ENCODE results near the gene BTN2A1. TPM values are rescaled to one million over a fixed set of nuclear protein-coding genes. Genes with fewer than 3 reads are reported as not detected.

Gene BTN2A1
- total RNA-seq, 2 donors from 2014 or later, result 11.5 to 24.1 TPM

GRCh38 chr6:26489996-26490964 is 32.5 kb downstream of the BTN2A1 start:
- no peak for TF ChIP-seq CTCF (IDR thresholded peaks at IDR 0.05)
- no peak for TF ChIP-seq POLR2A (IDR thresholded peaks at IDR 0.05)
- TF ChIP-seq POLR2AphosphoS5 (IDR thresholded peaks at IDR 0.05), result no peak
- DNase-seq (ENCODE audit: low spot score), result no peak
- WGBS, result 81% methylated on average over 8 of the region's 8 CpGs
- intact Hi-C loops (cut with DNase I), result no loop called here
- Histone ChIP-seq H3K27me3 (replicated peaks; ENCODE audit: insufficient read depth) (no peaks in the 10 kb centered on the region), H3K36me3 (no peaks in the 10 kb centered on the region), H3K27ac (no peak overlapping the region), H3K4me3 (no peak overlapping the region), H3K4me1 (replicated peaks) (no peaks in the 10 kb centered on the region), H3K9me3 (no peaks in the 10 kb centered on the region)

GRCh38 chr6:26491604-26492003 is 33.8 kb downstream of the BTN2A1 start:
- WGBS, result 73% methylated on average over 5 of the region's 5 CpGs
- Histone ChIP-seq H3K27ac (no peak overlapping the region), H3K36me3 (no peaks in the 10 kb centered on the region), H3K9me3 (no peaks in the 10 kb centered on the region), H3K4me1 (replicated peaks) (no peaks in the 10 kb centered on the region), H3K27me3 (replicated peaks; ENCODE audit: insufficient read depth) (no peaks in the 10 kb centered on the region), H3K4me3 (no peak overlapping the region)
- DNase-seq (ENCODE audit: low spot score), result no peak
- TF ChIP-seq CTCF (IDR thresholded peaks at IDR 0.05) (no peak), POLR2AphosphoS5 (IDR thresholded peaks at IDR 0.05) (no peak), POLR2A (IDR thresholded peaks at IDR 0.05) (no peak)
- intact Hi-C loops (cut with DNase I), result no loop called here

GRCh38 chr6:26493258-26493657 is 35.5 kb downstream of the BTN2A1 start:
- no peak overlapping the region for H3K27ac ChIP-seq
- DNase-seq (ENCODE audit: low spot score), result no peak

GRCh38 chr6:26494117-26494516 is 36.4 kb downstream of the BTN2A1 start:
- Histone ChIP-seq H3K36me3 (no peaks in the 10 kb centered on the region), H3K4me1 (replicated peaks) (no peaks in the 10 kb centered on the region), H3K27me3 (replicated peaks; ENCODE audit: insufficient read depth) (no peaks in the 10 kb centered on the region), H3K27ac (no peak overlapping the region), H3K4me3 (no peak overlapping the region), H3K9me3 (no peaks in the 10 kb centered on the region)
- intact Hi-C loops (cut with DNase I), result no loop called here
- no peak for DNase-seq (ENCODE audit: low spot score)
- TF ChIP-seq POLR2AphosphoS5 (IDR thresholded peaks at IDR 0.05) (no peak), CTCF (IDR thresholded peaks at IDR 0.05) (no peak), POLR2A (IDR thresholded peaks at IDR 0.05) (no peak)
- WGBS, result 74% methylated on average over 3 of the region's 3 CpGs

More at GRCh38 chr6:26493258-26493657, 35.5 kb downstream of the BTN2A1 start:
- no peak for TF ChIP-seq POLR2A (IDR thresholded peaks at IDR 0.05)
- no peak for TF ChIP-seq CTCF (IDR thresholded peaks at IDR 0.05)
- no peak for TF ChIP-seq POLR2AphosphoS5 (IDR thresholded peaks at IDR 0.05)
- Histone ChIP-seq H3K27me3 (replicated peaks; ENCODE audit: insufficient read depth) (no peaks in the 10 kb centered on the region), H3K36me3 (no peaks in the 10 kb centered on the region), H3K4me3 (no peak overlapping the region), H3K4me1 (replicated peaks) (no peaks in the 10 kb centered on the region), H3K9me3 (no peaks in the 10 kb centered on the region)
- intact Hi-C loops (cut with DNase I), result no loop called here
- 65% methylated on average over 2 of the region's 2 CpGs for WGBS

- no peaks in the 10 kb centered on the region for H3K4me1 ChIP-seq (replicated peaks)
- no peaks in the 10 kb centered on the region for H3K9me3 ChIP-seq
- no peak overlapping the region for H3K27ac ChIP-seq
- no peak overlapping the region for H3K4me3 ChIP-seq
- 80% methylated on average over 1 of the region's 1 CpG for WGBS
- DNase-seq (ENCODE audit: low spot score), result no peak
- intact Hi-C loops (cut with DNase I), result no loop called here
- H3K27me3 ChIP-seq (replicated peaks; ENCODE audit: insufficient read depth), result no peaks in the 10 kb centered on the region
- no peaks in the 10 kb centered on the region for H3K36me3 ChIP-seq
- TF ChIP-seq CTCF (IDR thresholded peaks at IDR 0.05) (no peak), POLR2AphosphoS5 (IDR thresholded peaks at IDR 0.05) (no peak), POLR2A (IDR thresholded peaks at IDR 0.05) (no peak)
Observed at GRCh38 chr6:26495281-26495680, 37.5 kb downstream of the BTN2A1 start.
